Prostate gland (tissue), 2 donors: ENCODE results near the gene MS4A5.

Experiments used
- CTCF ChIP-seq, 4 experiments: fragments of 200-600 bp in 2 of 4; fragments of 450-650 bp in 2 of 4; sonication (generic) in 2 of 4; IDR thresholded peaks; 1 replicate in 3 of 4; 2 replicates in 1 of 4; pipeline ENCODE4 v1.5.1; 2016 to 2019; ENCODE audit warnings: antibody characterized with exemption in 4 of 4, mild to moderate bottlenecking in 2 of 4, moderate library complexity in 2 of 4
- POLR2A ChIP-seq: fragments of 450-650 bp; IDR thresholded peaks from one replicate; pipeline ENCODE4 v1.6.1; 2016; ENCODE audit warnings: antibody characterized with exemption, mild to moderate bottlenecking
- POLR2AphosphoS5 ChIP-seq: sonication (generic); formaldehyde crosslinking; IDR thresholded peaks from one replicate; pipeline ENCODE4 v1.6.1; 2017; ENCODE audit warnings: antibody characterized with exemption

GRCh38 chr11:60454212-60454611 is 24.8 kb downstream of the MS4A5 start:
- TF ChIP-seq CTCF (IDR thresholded peaks at IDR 0.05) (no peak), POLR2A (no peak), POLR2AphosphoS5 (no peak)
